Kidney epithelial cell (primary cell): ENCODE measurements around the gene PPIF. TPM values are rescaled to one million over a fixed set of nuclear protein-coding genes. Genes with fewer than 3 reads are reported as not detected.

ENCODE experiments used
- DNase-seq: peaks from one replicate; pipeline ENCODE4 v3.0.0-alpha.2; 2010; ENCODE audit warnings: low read depth
- H3K27me3 ChIP-seq: 2 replicates; pipeline ENCODE4 v1.6.0; 2011; ENCODE audit warnings: low read length; ENCODE audit not compliant: control insufficient read depth, insufficient read depth
- H3K36me3 ChIP-seq: 2 replicates; pipeline ENCODE4 v1.5.1; 2011; ENCODE audit warnings: low read length; ENCODE audit not compliant: control insufficient read depth, insufficient read depth
- H3K4me3 ChIP-seq: 2 replicates; pipeline ENCODE4 v1.5.1; 2011; ENCODE audit warnings: low read depth, mild to moderate bottlenecking, control low read depth, low read length
- CTCF ChIP-seq: IDR thresholded peaks from 2 replicates; pipeline ENCODE4 v1.5.1; 2011; ENCODE audit warnings: mild to moderate bottlenecking, moderate library complexity, low read length, control low read depth, inconsistent platforms; ENCODE audit not compliant: insufficient read depth, poor library complexity, severe bottlenecking
- total RNA-seq: library from RNA; depleted of rRNA; stranded (reverse); fragments of >200 nt; gene quantifications from 2 replicates; pipeline ENCODE4 v1.2.3, GENCODE V29; 2015

PPIF gene
- total RNA-seq, 1 donor from 2014 or later: 71.7 TPM

- peaks cover 2% of the 10 kb centered on the region for H3K27me3 ChIP-seq
- no peak for DNase-seq
- no peaks in the 10 kb centered on the region for H3K36me3 ChIP-seq
These were observed 39.6 kb downstream of the PPIF start for GRCh38 chr10:79386637-79387465.

GRCh38 chr10:79387466-79387973 lies 40.3 kb downstream of the PPIF start:
- no peak for TF ChIP-seq CTCF
- DNase-seq: no peak
- H3K36me3 ChIP-seq: no peaks in the 10 kb centered on the region
- H3K4me3 ChIP-seq: no peak overlapping the region
- H3K27me3 ChIP-seq: peaks cover 2% of the 10 kb centered on the region

More at GRCh38 chr10:79386637-79387465, 39.6 kb downstream of the PPIF start:
- no peak overlapping the region for H3K4me3 ChIP-seq
- TF ChIP-seq CTCF: no peak

GRCh38 chr10:79387974-79388850 lies 40.9 kb downstream of the PPIF start:
- no peak for DNase-seq
- Histone ChIP-seq H3K36me3 (no peaks in the 10 kb centered on the region), H3K27me3 (peaks cover 2% of the 10 kb centered on the region), H3K4me3 (no peak overlapping the region)
- TF ChIP-seq CTCF: no peak

- Histone ChIP-seq H3K4me3 (no peak overlapping the region), H3K27me3 (peaks cover 2% of the 10 kb centered on the region), H3K36me3 (no peaks in the 10 kb centered on the region)
- TF ChIP-seq CTCF: no peak
- DNase-seq: no peak
These were observed 42.8 kb downstream of the PPIF start for GRCh38 chr10:79390057-79390456.

- no peak overlapping the region for H3K4me3 ChIP-seq
- no peaks in the 10 kb centered on the region for H3K27me3 ChIP-seq
- TF ChIP-seq CTCF: no peak
- no peak for DNase-seq
- H3K36me3 ChIP-seq: no peaks in the 10 kb centered on the region
These were observed 43.4 kb downstream of the PPIF start for GRCh38 chr10:79390551-79391229.
